Measurements from ENCODE around the gene C8A. TPM values are rescaled to one million over a fixed set of nuclear protein-coding genes. Genes with fewer than 3 reads are reported as not detected.

The C8A gene
- total RNA-seq, 2 experiments from 2014 or later: not detected

- CTCF ChIA-PET: no interaction called here
- no peaks in the 10 kb centered on the region for H3K27me3 Mint-ChIP-seq
- H3K4me1 Mint-ChIP-seq: no peaks in the 10 kb centered on the region
- H3K27ac Mint-ChIP-seq: no peak overlapping the region
- H3K9me3 Mint-ChIP-seq: no peaks in the 10 kb centered on the region
- no peak overlapping the region for H3K4me3 Mint-ChIP-seq
- no peaks in the 10 kb centered on the region for H3K36me3 Mint-ChIP-seq (ENCODE audit: low read depth)
- DNase-seq: no peak
- POLR2A ChIA-PET: no interaction called here
Measured at GRCh38 chr1:56958526-56958925, 103.9 kb downstream of the C8A start.

- POLR2A ChIA-PET: no interaction called here
- Mint-ChIP-seq H3K27me3 (no peaks in the 10 kb centered on the region), H3K27ac (no peak overlapping the region), H3K36me3 (ENCODE audit: low read depth) (no peaks in the 10 kb centered on the region), H3K9me3 (no peaks in the 10 kb centered on the region), H3K4me1 (no peaks in the 10 kb centered on the region), H3K4me3 (no peak overlapping the region)
- no peak for DNase-seq
- CTCF ChIA-PET: no interaction called here
Measured at GRCh38 chr1:56961426-56961825, 106.8 kb downstream of the C8A start.

DNA sequence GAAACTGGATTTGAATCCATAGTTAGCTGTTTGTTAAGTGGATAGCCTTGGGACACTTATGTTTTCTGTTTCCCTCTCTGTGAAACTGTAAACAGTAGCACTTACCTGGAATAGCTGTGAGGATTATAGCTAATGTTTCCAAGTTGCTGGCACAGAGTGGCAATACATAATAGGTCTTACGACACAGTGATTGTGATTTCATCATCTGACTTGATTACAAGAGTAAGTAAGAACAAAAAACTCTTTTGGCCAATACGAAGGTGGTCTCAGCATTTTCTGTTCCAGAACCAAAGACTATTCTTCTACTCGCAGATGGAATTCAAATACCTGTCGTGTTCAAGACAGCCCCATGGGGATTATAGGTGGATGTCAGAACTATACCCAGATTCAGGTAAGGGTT is 109.1 kb downstream of the C8A start:
- H3K4me3 Mint-ChIP-seq: no peak overlapping the region
- DNase-seq: no peak
- CTCF ChIA-PET: no interaction called here
- H3K36me3 Mint-ChIP-seq (ENCODE audit: low read depth): no peaks in the 10 kb centered on the region
- no peak overlapping the region for H3K27ac Mint-ChIP-seq
- H3K9me3 Mint-ChIP-seq: no peaks in the 10 kb centered on the region
- H3K27me3 Mint-ChIP-seq: no peaks in the 10 kb centered on the region
- POLR2A ChIA-PET: no interaction called here
- H3K4me1 Mint-ChIP-seq: no peaks in the 10 kb centered on the region

GRCh38 chr1:56964349-56965017 is 109.9 kb downstream of the C8A start:
- Mint-ChIP-seq H3K27me3 (no peaks in the 10 kb centered on the region), H3K27ac (no peak overlapping the region), H3K4me1 (no peaks in the 10 kb centered on the region), H3K36me3 (ENCODE audit: low read depth) (no peaks in the 10 kb centered on the region), H3K4me3 (no peak overlapping the region), H3K9me3 (no peaks in the 10 kb centered on the region)
- no peak for DNase-seq
- CTCF ChIA-PET: no interaction called here
- POLR2A ChIA-PET: no interaction called here

GRCh38 chr1:56965191-56965590 is 110.6 kb downstream of the C8A start:
- Mint-ChIP-seq H3K9me3 (no peaks in the 10 kb centered on the region), H3K27me3 (no peaks in the 10 kb centered on the region), H3K36me3 (ENCODE audit: low read depth) (no peaks in the 10 kb centered on the region), H3K27ac (no peak overlapping the region), H3K4me1 (no peaks in the 10 kb centered on the region), H3K4me3 (no peak overlapping the region)
- DNase-seq: no peak
- ChIA-PET CTCF (no interaction called here), POLR2A (no interaction called here)

DNA sequence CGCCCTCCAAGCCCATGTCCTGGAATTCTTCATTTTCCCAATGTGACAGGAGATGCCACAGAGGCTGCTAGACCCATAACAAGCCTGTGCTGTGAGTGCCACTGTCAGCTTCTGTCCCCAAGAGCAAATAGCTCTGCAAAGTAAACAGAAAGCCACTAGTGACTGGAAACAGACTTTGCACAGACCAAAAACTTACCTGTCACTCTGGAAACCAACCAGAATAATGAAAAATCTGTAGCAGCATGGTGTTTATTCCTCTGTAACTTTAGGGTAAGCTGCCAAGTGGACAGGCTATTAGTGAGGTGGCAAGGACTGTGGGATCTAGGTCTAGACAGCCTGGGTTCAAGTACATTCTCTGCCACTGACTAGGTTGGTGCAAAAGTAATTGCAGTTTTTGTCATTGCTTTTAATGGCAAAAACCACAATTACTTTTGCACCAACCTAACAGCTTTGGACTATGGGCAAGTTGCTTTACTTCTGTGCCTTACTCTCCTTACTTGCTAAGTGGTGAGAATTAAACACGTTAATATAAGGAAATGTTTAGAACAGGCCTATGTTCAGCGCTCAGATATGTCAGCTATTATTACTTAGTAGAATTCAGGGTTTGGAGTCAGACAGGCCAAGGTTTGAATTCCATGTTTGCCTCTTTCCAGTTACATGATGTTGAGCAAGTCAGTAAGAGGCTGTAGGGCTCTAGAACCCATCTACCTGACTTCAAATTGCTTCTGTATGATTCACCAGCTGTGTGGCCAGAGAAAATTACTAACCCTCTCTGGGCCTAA is 111.5 kb downstream of the C8A start, which contains the start of gene C8B:
Gene C8B (minus strand): TSS at position 100 of the 782 bp plus-strand sequence. CDS start 67 bp downstream, at position 33.
- no peaks in the 10 kb centered on the region for H3K9me3 Mint-ChIP-seq
- H3K27ac Mint-ChIP-seq: no peak within 1 kb of the TSS
- POLR2A ChIA-PET: no interaction called here
- no peaks in the 10 kb centered on the region for H3K27me3 Mint-ChIP-seq
- no peaks in the 10 kb centered on the region for H3K4me1 Mint-ChIP-seq
- H3K36me3 Mint-ChIP-seq (ENCODE audit: low read depth): no peaks in the 10 kb centered on the region
- DNase-seq: no peak
- no peak within 1 kb of the TSS for H3K4me3 Mint-ChIP-seq
- CTCF ChIA-PET: no interaction called here

DNA sequence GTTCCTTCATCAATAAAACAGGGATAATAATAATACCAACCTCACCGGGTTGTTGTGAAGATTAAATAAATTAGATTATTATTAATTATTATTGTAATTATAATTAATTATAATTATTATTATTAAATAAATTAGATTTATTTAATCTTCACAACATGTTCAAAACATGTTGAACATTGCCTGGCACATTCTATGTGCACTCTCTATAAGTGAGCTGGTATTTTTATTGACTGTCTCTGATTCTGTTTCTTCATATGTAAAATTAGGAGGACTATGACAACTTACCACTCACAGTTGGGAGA is 112.1 kb downstream of the C8A start:
- CTCF ChIA-PET: no interaction called here
- no peaks in the 10 kb centered on the region for H3K9me3 Mint-ChIP-seq
- no peak overlapping the region for H3K4me3 Mint-ChIP-seq
- DNase-seq: no peak
- no peak overlapping the region for H3K27ac Mint-ChIP-seq
- H3K4me1 Mint-ChIP-seq: no peaks in the 10 kb centered on the region
- POLR2A ChIA-PET: no interaction called here
- no peaks in the 10 kb centered on the region for H3K27me3 Mint-ChIP-seq
- H3K36me3 Mint-ChIP-seq (ENCODE audit: low read depth): no peaks in the 10 kb centered on the region

GRCh38 chr1:56967355-56967754 is 112.8 kb downstream of the C8A start:
- ChIA-PET CTCF (interaction anchor here (1.9 kb wide), 1 partner anchor 135 kb away, joined by 4 read pairs; no protein-coding TSS in a partner anchor), POLR2A (no interaction called here)
- no peaks in the 10 kb centered on the region for H3K4me1 Mint-ChIP-seq
- no peak overlapping the region for H3K27ac Mint-ChIP-seq
- H3K36me3 Mint-ChIP-seq (ENCODE audit: low read depth): no peaks in the 10 kb centered on the region
- no peaks in the 10 kb centered on the region for H3K9me3 Mint-ChIP-seq
- H3K27me3 Mint-ChIP-seq: no peaks in the 10 kb centered on the region
- DNase-seq: no peak
- no peak overlapping the region for H3K4me3 Mint-ChIP-seq

Other genes starting within 250 kb of the C8A start
- gene PRKAA2, start 209.5 kb upstream of the C8A start, total RNA-seq: not detected
- not detected for gene FYB2, start 35.4 kb upstream of the C8A start, total RNA-seq
- gene C8B, start 111.2 kb downstream of the C8A start, total RNA-seq: not detected